GM19468 (cell line): Measurements from ENCODE around the gene SATB1.

Experiments
- ATAC-seq: cut with Tn5 transposase; IDR thresholded peaks from one replicate; pipeline ENCODE4 v1.9.1; 2021; ENCODE audit warnings: mild to moderate bottlenecking, moderate library complexity, moderate number of reproducible peaks; ENCODE audit not compliant: unreplicated experiment; ENCODE audit errors: extremely low read depth

The SATB1 gene

GRCh38 chr3:18434711-18435110, 9.6 kb upstream of the SATB1 start:
- no peak for ATAC-seq

GRCh38 chr3:18432752-18433151, 7.6 kb upstream of the SATB1 start:
- no peak for ATAC-seq

- ATAC-seq: no peak
Measured at GRCh38 chr3:18431266-18431665, 6.1 kb upstream of the SATB1 start.

GRCh38 chr3:18428991-18429745, 4.0 kb upstream of the SATB1 start:
- no peak for ATAC-seq

- ATAC-seq: no peak
Measured at GRCh38 chr3:18428036-18428435, 2.9 kb upstream of the SATB1 start.

GRCh38 chr3:18426597-18427193, 1.6 kb upstream of the SATB1 start:
- ATAC-seq: no peak

- no peak for ATAC-seq
Measured at GRCh38 chr3:18425641-18426257, 610 bp upstream of the SATB1 start.

GRCh38 chr3:18424213-18424728, 868 bp downstream of the SATB1 start:
- no peak for ATAC-seq

GRCh38 chr3:18423401-18424212, 1.5 kb downstream of the SATB1 start:
- peak; percentile 76 for ATAC-seq

- ATAC-seq: no peak
Measured at GRCh38 chr3:18422972-18423371, 2.2 kb downstream of the SATB1 start.

GRCh38 chr3:18420555-18420954, 4.6 kb downstream of the SATB1 start:
- no peak for ATAC-seq

GRCh38 chr3:18419232-18419631, 5.9 kb downstream of the SATB1 start:
- ATAC-seq: no peak

- no peak for ATAC-seq
Measured at GRCh38 chr3:18417904-18418572, 7.1 kb downstream of the SATB1 start.

- no peak for ATAC-seq
Measured at GRCh38 chr3:18416332-18416731, 8.8 kb downstream of the SATB1 start.

GRCh38 chr3:18415839-18416238, 9.3 kb downstream of the SATB1 start:
- ATAC-seq: no peak

GRCh38 chr3:18415167-18415566, 10.0 kb downstream of the SATB1 start:
- no peak for ATAC-seq

- no peak for ATAC-seq
Measured at GRCh38 chr3:18412684-18413083, 12.5 kb downstream of the SATB1 start.

GRCh38 chr3:18411541-18411940, 13.6 kb downstream of the SATB1 start:
- no peak for ATAC-seq

GRCh38 chr3:18410205-18410604, 14.9 kb downstream of the SATB1 start:
- no peak for ATAC-seq

- ATAC-seq: no peak
Measured at GRCh38 chr3:18409266-18409665, 15.9 kb downstream of the SATB1 start.
